Epithelial cell of prostate (primary cell): ENCODE measurements around the gene NUDT22.

Experiments
- DNase-seq: peaks from one replicate; pipeline ENCODE4 v3.0.0-alpha.2; 2011; ENCODE audit warnings: low read depth, low spot score
- H3K27ac ChIP-seq: fragments of 450-650 bp; 2 replicates; pipeline ENCODE4 v1.5.1; 2017; ENCODE audit warnings: mild to moderate bottlenecking

The NUDT22 gene

GRCh38 chr11:64225608-64226506 lies at the start of gene NUDT22, which contains the start of gene TRPT1:
Gene NUDT22 (plus strand): TSS chr11:64226274. CDS start chr11:64226653, 379 bp downstream.
Gene TRPT1 (minus strand): TSS chr11:64226186. CDS start chr11:64225860, 326 bp downstream.
- no peak for DNase-seq
- peak within 1 kb of the TSS; percentile 66 for H3K27ac ChIP-seq

- DNase-seq = no peak
- H3K27ac ChIP-seq = no peak overlapping the region
These were observed 49.3 kb upstream of the NUDT22 start for GRCh38 chr11:64176751-64177150.

GRCh38 chr11:64178203-64178602 lies 47.9 kb upstream of the NUDT22 start:
- no peak for DNase-seq
- H3K27ac ChIP-seq = no peak overlapping the region

- H3K27ac ChIP-seq = no peak overlapping the region
- no peak for DNase-seq
These were observed 47.0 kb upstream of the NUDT22 start for GRCh38 chr11:64178951-64179639.

GRCh38 chr11:64180891-64181290 lies 45.2 kb upstream of the NUDT22 start:
- no peak for DNase-seq

GRCh38 chr11:64181506-64182411 lies 44.3 kb upstream of the NUDT22 start:
- peak; percentile 66 for DNase-seq
- H3K27ac ChIP-seq = peak overlapping the region; percentile 50

More at GRCh38 chr11:64180891-64181290, 45.2 kb upstream of the NUDT22 start:
- H3K27ac ChIP-seq = no peak overlapping the region

- no peak for DNase-seq
- no peak overlapping the region for H3K27ac ChIP-seq
These were observed 42.2 kb upstream of the NUDT22 start for GRCh38 chr11:64183890-64184289.

- no peak for DNase-seq
- H3K27ac ChIP-seq = peak overlapping the region; percentile 86
These were observed 40.8 kb upstream of the NUDT22 start for GRCh38 chr11:64185175-64185692.

GRCh38 chr11:64185693-64186491 lies 40.2 kb upstream of the NUDT22 start, which contains the start of gene STIP1:
Gene STIP1 (plus strand): TSS chr11:64186171. CDS start chr11:64186262, 91 bp downstream.
- peak within 1 kb of the TSS; percentile 86 for H3K27ac ChIP-seq

GRCh38 chr11:64186492-64187165 lies 39.4 kb upstream of the NUDT22 start:
- no peak for DNase-seq
- no peak overlapping the region for H3K27ac ChIP-seq

More at GRCh38 chr11:64185693-64186491, 40.2 kb upstream of the NUDT22 start, which contains the start of gene STIP1:
- peak; percentile 100 for DNase-seq

- DNase-seq = no peak
- H3K27ac ChIP-seq = no peak overlapping the region
These were observed 33.6 kb upstream of the NUDT22 start for GRCh38 chr11:64192434-64192833.

GRCh38 chr11:64196626-64197025 lies 29.4 kb upstream of the NUDT22 start:
- DNase-seq = no peak
- no peak overlapping the region for H3K27ac ChIP-seq

GRCh38 chr11:64198511-64198910 lies 27.6 kb upstream of the NUDT22 start:
- DNase-seq = no peak
- no peak overlapping the region for H3K27ac ChIP-seq

GRCh38 chr11:64201543-64201942 lies 24.5 kb upstream of the NUDT22 start:
- no peak overlapping the region for H3K27ac ChIP-seq
- no peak for DNase-seq

GRCh38 chr11:64202992-64203391 lies 23.1 kb upstream of the NUDT22 start:
- DNase-seq = no peak

GRCh38 chr11:64203421-64204079 lies 22.5 kb upstream of the NUDT22 start:
- DNase-seq = no peak
- no peak overlapping the region for H3K27ac ChIP-seq

More at GRCh38 chr11:64202992-64203391, 23.1 kb upstream of the NUDT22 start:
- H3K27ac ChIP-seq = no peak overlapping the region

- H3K27ac ChIP-seq = no peak overlapping the region
- DNase-seq = no peak
These were observed 22.0 kb upstream of the NUDT22 start for GRCh38 chr11:64204080-64204440.

GRCh38 chr11:64204464-64204989 lies 21.5 kb upstream of the NUDT22 start:
- no peak overlapping the region for H3K27ac ChIP-seq

More at GRCh38 chr11:64204464-64204989, 21.5 kb upstream of the NUDT22 start:
- DNase-seq = peak; percentile 66
